Measurements from ENCODE around the gene DOCK1. TPM values are rescaled to one million over a fixed set of nuclear protein-coding genes. Genes with fewer than 3 reads are reported as not detected.

DOCK1 gene
- total RNA-seq, 1 donor from 2014 or later = 25.8 TPM

DNA sequence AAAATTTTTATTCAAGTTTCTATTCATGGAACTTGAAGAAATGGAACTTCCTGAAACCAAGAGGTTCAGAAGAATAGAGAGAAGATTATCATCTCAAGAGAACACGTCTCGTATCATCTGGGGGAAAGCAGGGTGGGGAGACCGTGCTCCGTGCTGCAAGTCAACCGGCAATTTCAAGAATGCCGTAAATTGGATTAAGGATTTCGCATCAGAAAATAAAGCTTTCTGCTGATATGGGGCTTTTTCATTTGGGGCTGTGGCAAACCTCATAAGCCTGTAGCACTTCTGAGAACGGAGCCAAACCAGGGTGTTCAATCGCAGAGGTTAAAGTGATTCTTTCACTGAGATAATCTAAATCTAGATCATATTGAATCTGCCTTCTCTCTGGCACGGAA, 493.7 kb downstream of the DOCK1 start:
- Histone ChIP-seq H3K27me3 (no peaks in the 10 kb centered on the region), H3K36me3 (peaks cover 0 to 5% of the 10 kb centered on the region in 2 donors), H3K4me3 (no peak overlapping the region), H3K4me1 (no peaks in the 10 kb centered on the region), H3K27ac (no peak overlapping the region), H3K9me3 (no peaks in the 10 kb centered on the region)
- no peak for DNase-seq (ENCODE audit: low spot score in 2 of 2)
- intact Hi-C loops (cut with DNase I) = loop anchor here (10.0 kb wide), 1 partner anchor 494 kb away; the partner anchor contains the start of gene DOCK1
- TF ChIP-seq CTCF (IDR thresholded peaks at IDR 0.05) = no peak

- H3K27ac ChIP-seq = no peak overlapping the region
- H3K9me3 ChIP-seq = no peaks in the 10 kb centered on the region
- no peaks in the 10 kb centered on the region for H3K4me1 ChIP-seq
- intact Hi-C loops (cut with DNase I) = loop anchor here (10.0 kb wide), 1 partner anchor 495 kb away; the partner anchor contains the start of gene DOCK1
- no peaks in the 10 kb centered on the region for H3K27me3 ChIP-seq
- TF ChIP-seq CTCF (IDR thresholded peaks at IDR 0.05) = no peak
- H3K4me3 ChIP-seq = no peak overlapping the region
- peaks cover 0 to 10% of the 10 kb centered on the region in 2 donors for H3K36me3 ChIP-seq
- DNase-seq (ENCODE audit: low spot score in 2 of 2) = no peak
Measured at GRCh38 chr10:127399668-127400067, 494.4 kb downstream of the DOCK1 start.

GRCh38 chr10:127400216-127400615, 495.0 kb downstream of the DOCK1 start:
- DNase-seq (ENCODE audit: low spot score in 2 of 2) = no peak
- intact Hi-C loops (cut with DNase I) = no loop called here
- H3K36me3 ChIP-seq = peaks cover 0 to 10% of the 10 kb centered on the region in 2 donors
- H3K4me3 ChIP-seq = no peak overlapping the region
- H3K9me3 ChIP-seq = no peaks in the 10 kb centered on the region
- H3K27me3 ChIP-seq = no peaks in the 10 kb centered on the region
- no peak overlapping the region for H3K27ac ChIP-seq
- no peak for TF ChIP-seq CTCF (IDR thresholded peaks at IDR 0.05)
- H3K4me1 ChIP-seq = no peaks in the 10 kb centered on the region

GRCh38 chr10:127402596-127403409, 497.6 kb downstream of the DOCK1 start:
- no peak overlapping the region for H3K4me3 ChIP-seq
- intact Hi-C loops (cut with DNase I) = no loop called here
- TF ChIP-seq CTCF (IDR thresholded peaks at IDR 0.05) = no peak
- no peaks in the 10 kb centered on the region for H3K27me3 ChIP-seq
- H3K27ac ChIP-seq = peak overlapping the region in 1 of 2 donors; percentile 41
- no peaks in the 10 kb centered on the region for H3K9me3 ChIP-seq
- no peak for DNase-seq (ENCODE audit: low spot score in 2 of 2)
- H3K36me3 ChIP-seq = peaks cover 0 to 10% of the 10 kb centered on the region in 2 donors
- no peaks in the 10 kb centered on the region for H3K4me1 ChIP-seq

GRCh38 chr10:127405221-127405620, 500.0 kb downstream of the DOCK1 start:
- no peak for DNase-seq (ENCODE audit: low spot score in 2 of 2)
- Histone ChIP-seq H3K9me3 (no peaks in the 10 kb centered on the region), H3K4me3 (no peak overlapping the region), H3K27me3 (no peaks in the 10 kb centered on the region), H3K4me1 (no peaks in the 10 kb centered on the region), H3K36me3 (peaks cover 0 to 16% of the 10 kb centered on the region in 2 donors), H3K27ac (no peak overlapping the region)
- TF ChIP-seq CTCF (IDR thresholded peaks at IDR 0.05) = no peak
- intact Hi-C loops (cut with DNase I) = no loop called here
